NCI-H2081 (cell line): Measurements from ENCODE around the gene PTGR3.

Experiments
- DNase-seq, 2 experiments: peaks; one replicate each; lab custom pipeline; 2025; lab: John Stamatoyannopoulos, UW

Gene PTGR3, protein sequence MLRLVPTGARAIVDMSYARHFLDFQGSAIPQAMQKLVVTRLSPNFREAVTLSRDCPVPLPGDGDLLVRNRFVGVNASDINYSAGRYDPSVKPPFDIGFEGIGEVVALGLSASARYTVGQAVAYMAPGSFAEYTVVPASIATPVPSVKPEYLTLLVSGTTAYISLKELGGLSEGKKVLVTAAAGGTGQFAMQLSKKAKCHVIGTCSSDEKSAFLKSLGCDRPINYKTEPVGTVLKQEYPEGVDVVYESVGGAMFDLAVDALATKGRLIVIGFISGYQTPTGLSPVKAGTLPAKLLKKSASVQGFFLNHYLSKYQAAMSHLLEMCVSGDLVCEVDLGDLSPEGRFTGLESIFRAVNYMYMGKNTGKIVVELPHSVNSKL

DNA sequence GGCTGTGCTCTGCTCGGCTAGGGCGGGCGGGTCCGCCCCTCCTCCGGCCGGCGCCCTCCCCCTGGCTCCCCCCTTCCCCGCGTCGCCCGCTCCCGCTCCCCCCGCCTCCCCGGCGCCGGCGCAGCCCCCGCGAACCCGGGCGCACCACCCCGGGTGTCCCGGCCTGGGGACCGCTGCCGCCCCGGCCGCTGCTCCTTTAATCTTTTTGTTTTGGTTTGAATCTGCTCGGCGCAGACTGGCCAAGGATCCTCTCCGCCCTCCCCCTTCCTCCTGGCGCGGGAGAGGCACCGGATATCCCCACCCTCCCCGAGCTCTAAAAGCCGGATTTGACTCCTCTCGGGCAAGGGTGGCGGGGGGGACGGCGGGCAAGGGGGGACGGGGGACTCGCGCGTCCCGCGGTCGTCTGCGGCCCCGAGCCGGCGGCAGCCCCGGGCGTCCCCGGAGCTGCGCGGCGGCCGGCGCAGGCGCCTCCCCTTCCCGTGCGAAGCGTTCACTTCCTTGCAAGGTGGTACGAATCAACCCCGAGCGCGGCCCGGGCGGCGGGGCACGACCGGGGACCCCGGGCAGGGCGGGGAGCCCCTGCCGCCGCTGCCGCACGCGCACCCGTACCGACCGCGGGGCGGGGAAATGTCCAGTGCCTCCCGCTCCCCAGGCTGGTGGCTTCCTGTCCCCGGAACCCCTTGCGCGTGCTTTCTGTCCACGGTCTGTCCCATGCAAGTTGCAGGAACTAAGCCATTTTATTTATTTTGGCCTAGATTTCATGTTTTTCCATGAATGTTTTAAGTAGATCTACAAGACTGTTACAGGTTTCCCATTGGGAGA, at the start of gene PTGR3:
Gene PTGR3 (minus strand): TSS at position 11 of the 822 bp plus-strand sequence. CDS start 81 bp downstream, outside the sequence.
- DNase-seq, result peak; percentile 90 to 91

DNA sequence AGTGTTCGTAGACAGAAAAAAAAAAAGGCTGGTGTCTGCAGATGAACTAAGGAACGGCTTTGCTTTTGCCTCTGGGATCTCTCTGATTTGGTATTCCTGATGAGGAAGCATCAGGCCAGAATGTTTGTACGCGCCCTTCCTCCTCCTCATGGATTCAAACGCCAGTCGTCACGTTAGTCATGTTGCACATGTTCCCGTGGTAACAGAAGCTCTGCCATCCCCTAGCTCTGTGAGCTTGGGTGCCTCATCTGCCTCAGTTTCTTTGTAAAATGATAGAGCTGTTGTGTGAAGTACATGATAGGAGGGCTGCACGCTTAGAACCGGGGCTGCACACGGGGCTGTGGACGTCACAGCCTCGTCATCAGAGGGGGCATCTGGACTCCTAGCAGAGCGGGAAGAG, 48.7 kb upstream of the PTGR3 start:
- DNase-seq, result no peak

- no peak for DNase-seq
Observed at GRCh38 chr18:75256376-75256775, 47.4 kb upstream of the PTGR3 start.

GRCh38 chr18:75255094-75255493, 46.2 kb upstream of the PTGR3 start:
- DNase-seq, result peak in 1 of 2 experiments; percentile 26

DNA sequence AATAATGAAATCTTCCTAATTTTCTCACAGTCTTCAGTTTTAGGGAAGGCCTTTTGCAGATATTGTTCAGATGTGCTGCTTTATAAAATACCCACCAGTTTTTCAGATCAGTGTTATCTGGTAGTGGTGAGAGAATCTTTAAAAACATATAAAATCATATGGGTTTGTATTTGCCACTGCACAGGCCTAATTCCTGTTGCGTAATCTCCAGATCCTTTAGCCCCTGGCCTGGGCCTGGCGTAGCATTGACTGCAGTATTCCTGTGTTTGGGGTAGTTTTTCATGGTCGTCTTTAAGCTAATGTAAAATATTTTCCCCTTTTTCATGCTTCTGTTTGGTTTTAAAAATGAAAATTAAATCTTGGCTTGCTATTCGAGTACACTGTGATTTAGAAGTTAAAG, 44.8 kb upstream of the PTGR3 start:
- DNase-seq, result peak in 1 of 2 experiments; percentile 19

DNA sequence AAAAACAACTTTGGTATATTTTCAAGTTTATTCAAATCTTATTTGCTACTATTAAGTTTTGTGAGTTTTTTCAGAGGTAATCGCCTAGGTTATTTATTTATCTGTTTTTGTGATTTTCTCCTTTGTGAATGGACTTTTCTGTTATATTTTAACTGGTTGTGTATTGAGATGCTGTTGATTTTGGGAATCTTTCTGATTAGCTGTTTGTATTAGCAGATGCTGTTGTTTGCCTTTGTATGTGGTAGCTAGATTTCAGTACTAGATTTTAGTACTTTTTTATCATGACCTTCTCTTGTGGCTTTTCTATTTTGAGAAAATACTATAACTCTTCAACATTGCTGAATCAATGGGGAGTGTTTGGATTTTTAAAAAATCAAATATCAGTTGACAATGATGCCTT, 44.1 kb upstream of the PTGR3 start:
- no peak for DNase-seq

DNA sequence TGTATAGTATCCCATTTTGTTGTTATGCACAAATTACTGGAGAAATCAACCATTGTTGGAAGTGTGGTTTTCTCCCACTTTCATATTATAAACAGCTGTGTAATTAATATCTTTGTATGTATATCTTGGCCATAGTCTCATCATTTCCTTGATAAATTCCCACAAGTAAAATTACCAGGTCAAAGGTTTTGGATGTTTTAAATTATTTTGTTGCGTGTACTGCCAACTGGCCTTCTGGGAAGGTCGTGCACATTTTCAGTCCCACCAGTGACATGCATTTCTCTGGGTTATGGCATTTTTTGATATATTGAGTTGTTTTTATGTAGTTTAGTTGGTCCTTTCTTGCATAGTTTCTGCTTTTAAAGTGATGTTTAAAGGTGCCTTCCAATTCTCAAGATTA, 43.2 kb upstream of the PTGR3 start:
- no peak for DNase-seq

DNA sequence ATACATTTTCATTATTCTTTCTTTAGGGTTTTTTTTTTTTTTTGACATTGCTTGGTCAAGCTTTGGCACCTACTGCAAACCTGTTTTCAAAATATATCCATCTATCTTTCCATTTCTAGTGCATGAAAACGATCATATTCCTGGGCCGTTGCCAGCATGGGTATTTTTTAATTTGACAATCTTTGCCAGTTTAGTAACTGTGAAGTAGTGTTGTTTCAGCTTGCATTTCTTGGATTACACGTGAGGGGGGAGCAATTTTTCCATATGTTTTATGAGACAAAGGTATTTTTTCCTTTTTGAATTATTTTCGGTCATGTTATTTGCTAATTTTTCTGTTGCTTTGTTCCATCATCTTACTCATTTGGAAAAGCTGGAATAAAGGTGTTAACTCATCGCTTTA, 42.5 kb upstream of the PTGR3 start:
- DNase-seq, result peak in 1 of 2 experiments; percentile 26

- no peak for DNase-seq
Observed at GRCh38 chr18:75250471-75250821, 41.5 kb upstream of the PTGR3 start.

GRCh38 chr18:75249672-75250470, 40.9 kb upstream of the PTGR3 start:
- no peak for DNase-seq

- peak in 1 of 2 experiments; percentile 33 for DNase-seq
Observed at GRCh38 chr18:75249175-75249518, 40.2 kb upstream of the PTGR3 start.

DNA sequence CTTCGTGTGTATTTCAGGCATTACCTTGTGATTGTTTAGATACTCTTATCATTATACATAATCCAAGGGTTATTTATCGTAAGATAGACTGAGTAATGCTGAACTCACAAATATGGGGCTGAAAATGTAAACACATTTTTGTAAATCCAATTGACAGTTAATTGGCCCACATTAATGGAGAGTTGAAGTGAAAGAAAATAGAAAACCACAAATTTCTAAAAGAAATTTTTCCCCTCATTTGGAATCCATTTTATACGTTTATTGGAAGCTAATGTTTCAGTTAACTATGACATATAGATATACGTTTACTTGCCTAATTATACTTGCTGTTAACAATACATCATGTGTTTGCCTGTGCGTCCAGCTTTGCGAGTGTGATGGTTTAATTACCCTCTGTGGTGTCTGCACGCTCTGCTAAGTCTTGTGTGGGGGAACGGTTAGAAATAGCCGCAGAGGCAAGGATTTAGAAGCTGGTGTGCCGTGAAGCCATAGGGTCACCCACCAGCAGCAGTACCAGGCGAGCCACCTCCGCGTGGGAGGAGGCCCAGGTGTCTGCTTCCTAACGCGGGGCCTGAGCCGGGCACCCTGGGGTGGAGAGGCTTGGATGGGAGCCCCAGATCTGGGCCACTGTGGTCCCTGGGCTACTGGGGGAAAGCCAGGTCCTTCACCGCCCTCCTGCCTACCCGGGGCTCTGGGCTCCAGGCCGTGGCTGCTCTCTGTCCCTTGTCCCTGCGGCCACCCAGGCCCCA, 39.7 kb upstream of the PTGR3 start:
- DNase-seq, result peak; percentile 50 to 81

DNA sequence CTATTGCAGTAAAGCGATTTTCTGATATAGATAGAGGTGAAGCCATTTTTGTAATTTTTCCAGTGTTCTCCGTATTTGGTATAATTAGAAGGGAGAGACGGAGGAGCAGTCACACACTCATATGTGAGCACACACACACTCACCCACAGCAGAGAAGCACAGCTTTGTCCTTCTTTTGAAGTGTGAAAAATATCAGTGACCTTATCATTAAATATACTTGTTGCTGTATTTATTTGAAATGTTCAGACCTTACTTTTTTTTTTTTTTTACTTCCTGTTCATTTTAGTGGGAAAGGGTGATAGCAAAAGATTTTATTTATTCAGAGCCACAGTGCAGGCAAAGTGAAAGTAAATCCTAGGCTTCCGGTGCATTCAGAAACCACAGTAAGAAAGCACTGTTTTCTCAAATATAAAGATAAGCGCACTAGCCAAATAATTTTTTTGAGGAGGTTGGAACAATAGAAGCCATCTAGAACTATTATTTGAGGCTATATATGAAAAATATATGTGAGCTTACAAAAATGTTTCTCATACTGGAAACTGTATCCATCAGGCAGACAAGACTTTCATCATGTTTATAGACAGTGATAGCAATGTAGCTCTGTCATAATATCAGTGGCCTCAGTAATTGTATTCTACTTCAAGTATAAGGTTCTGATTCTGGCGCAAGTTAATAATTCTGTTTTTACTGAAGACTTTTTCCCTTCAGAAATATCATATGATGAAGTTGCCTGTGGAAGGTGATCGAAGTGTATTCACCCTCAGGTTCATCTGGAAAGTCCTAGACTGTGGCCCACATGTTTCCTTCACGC, 38.9 kb upstream of the PTGR3 start:
- peak in 1 of 2 experiments; percentile 68 for DNase-seq

DNA sequence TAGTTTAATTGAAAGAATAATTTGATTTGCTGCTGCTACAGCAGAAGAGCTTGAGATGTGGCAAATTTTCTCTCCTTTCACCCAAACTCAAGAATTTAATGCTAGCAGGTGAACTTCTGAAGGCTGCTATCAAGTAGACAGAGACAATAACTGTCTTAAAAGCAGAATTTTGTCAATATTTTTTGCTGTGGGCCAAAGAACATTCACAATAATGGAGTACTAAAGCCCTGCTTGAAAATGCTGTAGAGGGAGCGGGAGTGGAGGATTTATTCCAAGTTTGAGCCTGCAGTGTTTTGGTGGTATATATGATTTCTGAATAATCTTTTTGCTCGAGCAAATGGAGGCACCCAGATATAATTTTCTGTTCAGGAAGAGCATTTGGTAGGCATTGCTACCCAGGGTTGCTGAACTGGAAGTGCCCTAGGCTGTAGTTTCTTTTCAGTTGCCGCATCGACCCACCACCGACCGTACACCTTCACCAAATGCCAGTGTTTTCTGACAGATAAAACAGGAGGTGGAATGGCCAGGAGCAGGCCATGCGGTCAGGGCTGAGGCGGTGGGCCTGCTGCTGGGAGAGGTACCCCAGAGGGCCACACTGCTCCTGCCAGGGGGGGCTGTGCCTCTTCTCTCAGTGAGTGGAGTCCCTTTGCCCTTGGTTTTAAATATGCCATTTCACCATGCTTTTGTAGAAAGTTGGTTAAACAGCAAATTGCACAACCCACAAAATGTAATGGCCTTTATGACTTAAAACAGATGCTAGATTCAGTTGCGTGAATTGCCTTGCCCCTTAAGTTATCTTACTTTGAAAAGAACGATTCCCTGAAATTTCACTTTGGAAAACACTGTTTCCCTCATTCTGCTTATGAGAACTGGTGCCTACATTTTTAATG, 38.0 kb upstream of the PTGR3 start:
- peak in 1 of 2 experiments; percentile 22 for DNase-seq

DNA sequence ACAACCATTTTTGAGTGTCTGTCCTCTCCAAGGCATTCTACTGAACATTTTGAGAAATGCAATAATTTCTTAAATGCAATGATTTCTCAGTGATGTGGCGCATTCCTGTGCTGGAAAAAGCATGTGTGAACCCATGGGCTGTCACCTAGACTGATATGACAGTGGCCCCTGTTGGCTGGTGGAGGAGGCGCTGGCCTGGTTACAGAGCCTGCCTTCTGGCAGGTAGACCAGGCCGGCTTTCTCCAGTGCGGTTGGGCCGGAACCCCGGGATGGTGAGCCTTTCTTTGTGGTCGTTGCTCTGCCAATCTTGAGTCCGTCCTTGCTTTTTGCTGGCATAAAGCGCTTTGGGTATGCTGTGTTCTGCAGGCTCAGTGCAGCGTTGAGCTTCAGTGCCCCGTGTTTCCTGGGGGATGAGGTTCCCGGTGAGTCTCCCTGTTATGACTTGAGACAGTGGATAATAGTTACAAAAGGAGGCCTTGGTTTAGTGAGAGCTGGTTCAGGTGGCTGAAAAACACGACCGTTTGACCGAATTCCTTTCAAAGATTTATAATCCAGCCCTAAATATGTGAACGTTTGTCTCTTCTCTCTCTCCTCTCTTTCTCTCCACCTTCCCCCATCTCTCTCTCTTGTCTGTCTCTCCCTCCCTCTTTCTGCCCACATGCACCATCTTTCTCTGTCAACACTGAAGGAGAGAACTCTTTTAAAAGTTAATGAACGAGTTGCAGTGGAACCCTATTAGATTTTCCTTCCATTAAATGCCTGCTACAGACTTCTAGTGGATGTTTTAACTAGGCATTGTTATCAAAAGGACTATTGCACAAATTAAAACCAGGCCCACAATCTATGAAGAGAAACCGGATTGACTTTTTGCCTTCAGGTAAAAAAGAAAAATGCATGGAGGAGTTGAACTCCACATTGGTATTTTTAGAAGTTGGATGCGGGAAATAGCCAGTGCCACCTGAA, 35.7 kb upstream of the PTGR3 start:
- DNase-seq, result peak; percentile 29 to 60

DNA sequence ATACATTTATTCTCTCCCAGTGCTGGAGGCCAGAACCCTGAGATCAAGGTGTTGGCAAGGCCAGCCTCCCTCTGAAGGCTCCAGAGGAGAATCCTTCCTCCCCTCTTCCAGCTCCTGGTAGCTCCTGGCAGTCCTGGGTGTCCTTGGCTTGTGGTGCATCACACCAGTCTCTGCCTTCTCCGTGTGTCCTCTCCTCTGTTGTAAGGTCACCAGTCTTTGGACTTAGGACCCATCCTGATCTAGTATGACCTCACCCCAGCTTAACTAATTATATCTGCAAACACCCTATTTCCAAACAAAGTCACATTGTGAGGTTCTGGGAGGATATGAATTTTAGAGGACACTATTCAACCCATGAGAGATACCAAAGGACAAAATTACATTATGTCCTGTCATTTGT, 32.8 kb upstream of the PTGR3 start:
- DNase-seq, result no peak

DNA sequence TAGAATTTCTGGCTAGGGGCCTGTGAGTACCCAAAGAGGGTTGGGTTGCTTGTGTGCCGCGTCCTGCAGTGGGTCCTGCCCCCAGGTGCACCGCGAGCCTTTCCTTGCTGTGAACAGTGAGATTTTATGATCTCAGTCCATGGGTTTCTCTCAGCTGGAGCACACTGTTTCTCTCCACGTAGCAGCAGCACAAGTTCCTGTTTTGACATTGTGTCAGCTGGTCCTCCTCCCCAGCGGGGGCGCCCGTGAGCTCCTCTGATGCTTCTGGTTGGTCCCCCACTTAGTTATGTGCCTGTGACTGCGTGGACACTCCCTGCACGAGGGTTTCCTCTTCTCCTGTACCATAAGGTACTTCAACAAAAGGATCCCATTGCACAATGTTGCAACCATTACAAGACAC, 31.5 kb upstream of the PTGR3 start:
- no peak for DNase-seq

GRCh38 chr18:75238786-75239185, 29.8 kb upstream of the PTGR3 start:
- no peak for DNase-seq

GRCh38 chr18:75238100-75238499, 29.2 kb upstream of the PTGR3 start:
- DNase-seq, result no peak
